Coronary artery (tissue), 2 donors: ENCODE data around the gene CECR2.
"Not testable (repeated sequence)": the region's sequence is repeated elsewhere in the genome, so short reads cannot be mapped to it uniquely, and the experiment has no call there.

Experiments used
- DNase-seq: peaks from one replicate; pipeline ENCODE4 v3.0.0-alpha.2; 2017; ENCODE audit warnings: low spot score
- H3K27ac ChIP-seq, 2 donors: fragments of 200-600 bp; sonication (generic); one replicate each; pipeline ENCODE4 v1.5.1; 2016 to 2019
- H3K4me3 ChIP-seq: fragments of 200-600 bp; sonication (generic); 2 replicates; pipeline ENCODE4 v1.5.1; 2016; ENCODE audit warnings: mild to moderate bottlenecking, moderate library complexity
- CTCF ChIP-seq: fragments of 200-600 bp; sonication (generic); IDR thresholded peaks from one replicate; pipeline ENCODE4 v1.5.1; 2019; ENCODE audit warnings: antibody characterized with exemption

The CECR2 gene

GRCh38 chr22:17513612-17514011, 144.4 kb downstream of the CECR2 start:
- H3K4me3 ChIP-seq = no peak overlapping the region
- no peak for TF ChIP-seq CTCF
- no peak for DNase-seq
- no peak overlapping the region for H3K27ac ChIP-seq

GRCh38 chr22:17514084-17514483, 144.8 kb downstream of the CECR2 start:
- Histone ChIP-seq H3K27ac (no peak overlapping the region), H3K4me3 (no peak overlapping the region)
- TF ChIP-seq CTCF = no peak
- DNase-seq = no peak

GRCh38 chr22:17518406-17518805, 149.1 kb downstream of the CECR2 start:
- no peak for TF ChIP-seq CTCF
- no peak overlapping the region for H3K27ac ChIP-seq
- H3K4me3 ChIP-seq = no peak overlapping the region
- no peak for DNase-seq

GRCh38 chr22:17521971-17522370, 152.7 kb downstream of the CECR2 start:
- H3K27ac ChIP-seq, H3K4me3 ChIP-seq, DNase-seq: not testable (repeated sequence)

- TF ChIP-seq CTCF = no peak
- H3K4me3 ChIP-seq = no peak overlapping the region
- no peak overlapping the region for H3K27ac ChIP-seq
- no peak for DNase-seq
Observed at GRCh38 chr22:17523925-17524324, 154.7 kb downstream of the CECR2 start.

GRCh38 chr22:17536269-17536668, 167.0 kb downstream of the CECR2 start:
- Histone ChIP-seq H3K27ac (peak overlapping the region; percentile 34 to 68), H3K4me3 (no peak overlapping the region)
- no peak for TF ChIP-seq CTCF
- peak; percentile 83 for DNase-seq

GRCh38 chr22:17537155-17537554, 167.9 kb downstream of the CECR2 start:
- H3K27ac ChIP-seq = peak overlapping the region in 1 of 2 donors; percentile 68
- TF ChIP-seq CTCF = no peak

GRCh38 chr22:17540481-17540880, 171.2 kb downstream of the CECR2 start:
- Histone ChIP-seq H3K27ac (no peak overlapping the region), H3K4me3 (no peak overlapping the region)
- no peak for DNase-seq
- no peak for TF ChIP-seq CTCF

More at GRCh38 chr22:17537155-17537554, 167.9 kb downstream of the CECR2 start:
- no peak overlapping the region for H3K4me3 ChIP-seq
- DNase-seq = no peak
